Liver (tissue), 9 donors: ENCODE data around the gene CISTR. TPM values are rescaled to one million over a fixed set of nuclear protein-coding genes. Genes with fewer than 3 reads are reported as not detected.

Source experiments
- DNase-seq: peaks from one replicate; pipeline ENCODE4 v3.0.0-alpha.2; 2017; ENCODE audit warnings: low spot score
- H3K27ac ChIP-seq, 2 donors: one replicate each; pipeline ENCODE4 v1.7.0; 2013; ENCODE audit warnings: inconsistent platforms in 2 of 2, low read length in 2 of 2, control low read depth in 1 of 2, low read depth in 1 of 2, mild to moderate bottlenecking in 1 of 2
- H3K27me3 ChIP-seq, 4 donors: one replicate each; pipeline versions ENCODE4 v1.6.1 to v1.7.0; 2013; ENCODE audit warnings: low read length in 3 of 4, inconsistent platforms in 1 of 4, mild to moderate bottlenecking in 1 of 4, moderate library complexity in 1 of 4; ENCODE audit not compliant: control insufficient read depth in 4 of 4, insufficient read depth in 4 of 4
- H3K36me3 ChIP-seq, 4 donors: one replicate each; pipeline versions ENCODE4 v1.6.1 to v1.7.0; 2013; ENCODE audit warnings: low read length in 3 of 4, mild to moderate bottlenecking in 3 of 4, low read depth in 1 of 4, moderate library complexity in 1 of 4; ENCODE audit not compliant: control insufficient read depth in 4 of 4, insufficient read depth in 3 of 4
- H3K4me1 ChIP-seq, 4 donors: one replicate each; pipeline versions ENCODE4 v1.6.1 to v1.7.0; 2013; ENCODE audit warnings: low read length in 3 of 4, mild to moderate bottlenecking in 3 of 4, moderate library complexity in 1 of 4; ENCODE audit not compliant: control insufficient read depth in 4 of 4, insufficient read depth in 4 of 4
- H3K4me3 ChIP-seq, 3 donors: one replicate each; pipeline versions ENCODE4 v1.6.1 to v1.7.0; 2013; ENCODE audit warnings: low read length in 3 of 3, control low read depth in 1 of 3, low read depth in 1 of 3, mild to moderate bottlenecking in 1 of 3
- H3K9ac ChIP-seq, 2 donors: one replicate each; pipeline ENCODE4 v1.7.0; 2013; ENCODE audit warnings: low read length in 2 of 2, mild to moderate bottlenecking in 2 of 2, moderate library complexity in 2 of 2, control low read depth in 1 of 2, low read depth in 1 of 2
- H3K9me3 ChIP-seq, 4 donors: one replicate each; pipeline versions ENCODE4 v1.6.1 to v1.7.0; 2013; ENCODE audit warnings: low read length in 3 of 4; ENCODE audit not compliant: control insufficient read depth in 4 of 4
- ATF3 ChIP-seq: IDR thresholded peaks from 2 replicates; pipeline ENCODE4 v1.6.1; 2016; ENCODE audit warnings: antibody characterized with exemption
- CTCF ChIP-seq: fragments of 150-350 bp; IDR thresholded peaks from 2 replicates; pipeline ENCODE4 v1.5.1; 2017; ENCODE audit warnings: improper control_type of control experiment, low read depth, low read length; ENCODE audit not compliant: missing input control
- EGR1 ChIP-seq, 2 donors: IDR thresholded peaks; 2 replicates each; pipeline ENCODE4 v1.6.1; 2016 to 2018; ENCODE audit warnings: antibody characterized with exemption in 2 of 2, low read depth in 2 of 2
- FOXA1 ChIP-seq: IDR thresholded peaks from 2 replicates; pipeline ENCODE4 v1.6.1; 2016; ENCODE audit warnings: antibody characterized with exemption
- FOXA2 ChIP-seq: IDR thresholded peaks from 2 replicates; pipeline ENCODE4 v1.6.1; 2016; ENCODE audit warnings: antibody characterized with exemption
- GABPA ChIP-seq, 2 donors: IDR thresholded peaks in 1 of 2; conservative IDR thresholded peaks in 1 of 2; 2 replicates each; pipeline ENCODE4 v1.6.1; 2016; ENCODE audit warnings: antibody characterized with exemption in 2 of 2, mild to moderate bottlenecking in 1 of 2, moderate library complexity in 1 of 2
- HNF4A ChIP-seq, 2 donors: conservative IDR thresholded peaks; 2 replicates each; pipeline ENCODE4 v1.6.1; 2016; ENCODE audit warnings: antibody characterized with exemption in 2 of 2, mild to moderate bottlenecking in 2 of 2
- HNF4G ChIP-seq: IDR thresholded peaks from 2 replicates; pipeline ENCODE4 v1.6.1; 2016; ENCODE audit warnings: antibody characterized with exemption
- JUND ChIP-seq, 2 donors: IDR thresholded peaks; 2 replicates each; pipeline ENCODE4 v1.6.1; 2016; ENCODE audit warnings: antibody characterized with exemption in 2 of 2
- MAX ChIP-seq: IDR thresholded peaks from 2 replicates; pipeline ENCODE4 v1.6.1; 2016; ENCODE audit warnings: antibody characterized with exemption
- NR2F2 ChIP-seq: IDR thresholded peaks from 2 replicates; pipeline ENCODE4 v1.6.1; 2016; ENCODE audit warnings: antibody characterized with exemption
- RAD21 ChIP-seq, 2 donors: IDR thresholded peaks; 2 replicates each; pipeline ENCODE4 v1.6.1; 2016; ENCODE audit warnings: antibody characterized with exemption in 2 of 2, mild to moderate bottlenecking in 2 of 2
- REST ChIP-seq: IDR thresholded peaks from 2 replicates; pipeline ENCODE4 v1.6.1; 2016; ENCODE audit warnings: antibody characterized with exemption, mild to moderate bottlenecking
- RXRA ChIP-seq, 2 donors: IDR thresholded peaks; 2 replicates each; pipeline ENCODE4 v1.6.1; 2017 to 2018; ENCODE audit warnings: antibody characterized with exemption in 2 of 2, mild to moderate bottlenecking in 1 of 2
- SP1 ChIP-seq: IDR thresholded peaks from 2 replicates; pipeline ENCODE4 v1.6.1; 2018; ENCODE audit warnings: antibody characterized with exemption, mild to moderate bottlenecking
- TAF1 ChIP-seq: conservative IDR thresholded peaks from 2 replicates; pipeline ENCODE4 v1.6.1; 2016; ENCODE audit warnings: antibody characterized with exemption, mild to moderate bottlenecking
- YY1 ChIP-seq: IDR thresholded peaks from 2 replicates; pipeline ENCODE4 v1.6.1; 2016; ENCODE audit warnings: antibody characterized with exemption, mild to moderate bottlenecking
- ZBTB33 ChIP-seq: IDR thresholded peaks from 2 replicates; pipeline ENCODE4 v1.6.1; 2016; ENCODE audit warnings: antibody characterized with exemption
- WGBS: extraction: QIAGEN DNeasy Blood & Tissue Kit; methylation state at CpG from one replicate; pipeline ENCODE4 v1.1.7; 2013; 5-methylcytosine and 5-hydroxymethylcytosine counted together
- polyA plus RNA-seq, 2 donors: library from polyadenylated mRNA; stranded (reverse) in 1 of 2; unstranded in 1 of 2; fragments of 200-250 nt in 1 of 2; fragments of >200 nt in 1 of 2; fragmentation: Nextera tagmentation in 1 of 2; extraction: Ambion mirVana in 1 of 2; gene quantifications; one replicate each; pipeline versions ENCODE4 v1.2.1 to v1.2.3, GENCODE V29; 2013 to 2015
- total RNA-seq, 2 donors: library from RNA; depleted of rRNA; stranded (reverse); fragments of >200 nt; gene quantifications; one replicate each; pipeline ENCODE4 v1.2.3, GENCODE V29; 2014
- donor health status: healthy.
- donor health status: healthy.
- donor health status: healthy.
- donor health status: healthy.
- donor health status: healthy.

The CISTR gene
- total and polyA plus RNA-seq, 4 donors, result not detected

GRCh38 chr12:53752192-53752601 is 418 bp upstream of the CISTR start:
- TF ChIP-seq CTCF (no peak), GABPA (IDR thresholded peaks at IDR 0.05 in 1 of 2, conservative IDR thresholded peaks at IDR 0.05 in 1 of 2) (no peak), JUND (IDR thresholded peaks at IDR 0.05) (no peak), MAX (no peak), HNF4A (conservative IDR thresholded peaks at IDR 0.05) (no peak), TAF1 (no peak), HNF4G (no peak), NR2F2 (no peak), SP1 (no peak), ATF3 (no peak), RAD21 (IDR thresholded peaks at IDR 0.05) (no peak), FOXA2 (no peak), REST (no peak), YY1 (no peak), EGR1 (IDR thresholded peaks at IDR 0.05; ENCODE audit: low read depth in 2 of 2) (no peak), FOXA1 (no peak), RXRA (IDR thresholded peaks at IDR 0.05) (no peak), ZBTB33 (no peak)
- no peak overlapping the region for H3K9ac ChIP-seq
- H3K4me1 ChIP-seq, result peaks cover 10 to 15% (median 13%) of the 10 kb centered on the region in 4 donors
- 48% methylated on average over 13 of the region's 13 CpGs for WGBS
- no peak for DNase-seq
- no peaks in the 10 kb centered on the region for H3K9me3 ChIP-seq
- peaks cover 0 to 23% (median 6%) of the 10 kb centered on the region in 4 donors for H3K27me3 ChIP-seq
- H3K36me3 ChIP-seq, result no peaks in the 10 kb centered on the region
- H3K27ac ChIP-seq, result no peak overlapping the region
- H3K4me3 ChIP-seq, result no peak overlapping the region
